Stimulated activated CD8-positive, alpha-beta memory T cell treated with anti-CD3 and anti-CD28 coated beads, Interleukin-15, amount 100 ng/mL, for 24 hours (primary cell): ENCODE results near the gene LPGAT1.
"Not testable (repeated sequence)": the region's sequence is repeated elsewhere in the genome, so short reads cannot be mapped to it uniquely, and the experiment has no call there.

Experiments
- DNase-seq: peaks from one replicate; pipeline ENCODE4 v3.0.0-alpha.2; 2020; ENCODE audit warnings: low read depth

Gene LPGAT1

DNA sequence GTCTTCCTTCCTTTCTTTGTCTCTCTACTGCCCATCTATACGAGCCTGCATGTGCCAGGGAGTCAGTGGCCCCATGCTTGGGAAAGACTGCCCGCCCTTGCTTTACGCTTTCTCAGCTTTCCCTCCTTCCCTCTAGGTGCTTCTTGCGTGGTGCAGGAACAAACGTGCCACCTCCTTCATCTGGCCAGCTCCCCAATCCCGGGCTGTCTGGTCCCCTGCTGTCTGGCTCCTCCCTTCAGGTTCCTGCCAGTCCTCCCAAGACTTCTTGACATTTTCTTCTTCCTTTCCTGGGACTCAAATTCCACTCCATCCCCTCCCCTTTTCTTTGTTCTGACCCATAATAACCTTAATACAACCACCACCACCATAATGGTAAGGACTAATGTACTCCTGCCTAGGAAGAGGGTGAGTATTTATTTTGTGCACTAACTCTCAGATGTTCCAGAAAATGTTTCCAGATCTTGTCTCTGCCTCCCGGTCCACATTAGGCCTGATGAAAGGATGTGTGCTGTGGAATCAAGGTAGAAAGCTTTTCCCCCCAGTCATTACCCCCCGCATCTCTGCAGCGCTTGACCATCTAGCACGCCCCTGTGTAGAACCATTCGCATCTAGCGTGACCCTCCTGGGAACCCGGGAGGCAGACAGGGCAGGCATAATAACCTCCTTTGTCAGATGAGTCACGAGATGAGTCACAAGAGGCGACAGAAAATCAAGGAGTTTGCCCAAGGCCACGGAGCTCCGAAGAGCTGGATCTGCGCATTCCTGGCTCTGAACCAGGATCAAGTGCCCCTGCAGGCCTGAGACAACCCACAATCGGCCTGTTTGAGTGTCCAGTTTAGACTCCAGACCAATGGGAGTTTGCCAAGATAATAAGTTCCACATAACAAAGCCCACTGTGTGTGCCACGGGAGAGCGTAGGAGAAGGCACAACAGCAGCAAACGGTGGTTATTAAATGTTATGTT lies 95.1 kb downstream of the LPGAT1 start:
- DNase-seq, result no peak

GRCh38 chr1:211734791-211735190 lies 95.8 kb downstream of the LPGAT1 start:
- DNase-seq, result no peak

- no peak for DNase-seq
Observed at GRCh38 chr1:211734359-211734758, 96.2 kb downstream of the LPGAT1 start.

DNA sequence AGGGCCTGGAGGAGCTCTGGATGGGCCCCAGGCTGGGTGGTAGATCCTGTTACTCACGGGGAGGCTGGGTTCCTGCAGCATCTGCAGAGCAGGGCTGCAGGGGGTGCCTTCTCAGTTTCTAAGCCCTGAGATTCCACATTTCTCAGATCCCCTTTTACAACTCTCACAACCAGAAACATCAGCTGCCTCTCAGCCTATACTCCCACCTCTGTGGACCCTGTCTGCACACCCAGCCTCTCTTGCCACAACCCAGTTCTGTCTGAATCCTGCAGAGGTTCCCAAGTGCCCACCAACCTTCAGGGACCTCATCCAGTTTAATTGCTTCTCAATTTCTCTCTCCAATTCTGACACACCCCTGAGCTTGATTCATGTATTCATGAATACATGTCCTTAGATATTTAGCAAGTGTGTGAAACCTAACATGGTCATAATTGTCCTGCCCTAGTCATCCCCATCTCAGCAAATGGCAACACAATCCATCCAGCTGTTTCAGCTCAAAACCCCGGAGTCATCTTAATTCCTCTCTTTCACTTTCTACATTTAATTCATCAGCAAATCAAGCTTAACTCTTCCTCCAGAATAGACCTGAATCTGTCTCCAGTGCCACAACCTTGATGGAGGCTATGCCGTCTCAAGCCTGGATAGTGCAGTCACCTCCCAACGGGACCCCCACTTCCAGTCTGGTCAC lies 98.1 kb downstream of the LPGAT1 start:
- no peak for DNase-seq

DNA sequence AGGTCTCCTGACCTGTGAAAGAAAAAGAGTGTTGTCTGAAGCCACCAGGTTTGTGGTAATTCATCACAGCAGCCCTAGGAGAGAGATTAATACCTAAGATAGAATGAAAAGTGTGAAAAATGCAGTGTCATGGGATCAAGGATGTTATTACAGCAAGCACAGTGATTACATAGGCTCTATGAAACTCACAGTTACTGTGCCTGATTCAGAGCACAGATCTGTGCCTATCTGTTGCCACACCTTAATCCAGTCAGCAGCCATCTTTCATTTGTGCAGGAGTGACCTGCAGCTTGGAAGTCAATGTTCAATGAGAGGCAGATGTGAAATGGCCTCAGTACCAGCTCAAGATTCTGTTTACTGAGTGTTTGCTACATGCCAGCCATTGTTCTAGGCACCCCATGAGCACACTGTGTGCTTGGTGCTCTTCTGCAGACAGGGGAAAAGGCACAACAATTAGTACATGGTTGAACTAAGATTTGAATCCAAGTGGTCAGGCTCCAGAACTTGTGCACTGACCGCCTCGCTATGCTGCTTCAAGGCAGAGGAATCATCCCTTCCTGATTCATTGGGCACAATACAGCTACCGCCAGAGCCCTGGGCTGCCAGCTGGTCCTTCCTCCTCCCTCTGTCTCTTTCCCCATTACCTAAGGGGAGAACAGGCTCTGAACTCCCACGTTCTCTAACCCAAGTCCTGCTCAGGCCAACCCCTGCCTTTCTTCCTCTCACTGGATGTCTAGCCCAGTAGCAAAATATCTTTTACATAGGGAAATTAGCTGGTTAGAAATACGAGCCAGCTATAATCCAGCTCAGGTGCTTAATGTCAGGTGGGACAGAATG lies 98.9 kb downstream of the LPGAT1 start:
- DNase-seq, result no peak

GRCh38 chr1:211730347-211730746 lies 100.2 kb downstream of the LPGAT1 start:
- no peak for DNase-seq

DNA sequence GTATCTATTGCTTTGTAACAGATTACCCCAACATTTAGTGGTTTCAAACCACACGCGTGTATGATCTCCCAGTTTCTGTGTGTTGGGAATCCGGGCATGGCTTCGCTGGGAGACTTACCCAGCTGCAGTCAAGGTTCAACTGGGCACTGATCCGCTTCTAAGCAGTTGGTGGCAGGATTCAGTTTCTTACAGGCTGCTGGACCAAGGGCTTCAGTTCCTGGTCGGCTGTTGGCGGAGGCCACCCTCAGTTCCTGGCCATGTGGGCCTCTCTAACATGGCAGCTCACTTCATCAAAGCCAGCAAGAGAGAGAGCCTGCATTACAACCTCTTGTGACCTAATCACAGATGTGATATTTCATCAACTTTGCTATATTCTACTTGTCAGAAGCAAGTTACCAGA lies 101.3 kb downstream of the LPGAT1 start:
- no peak for DNase-seq

GRCh38 chr1:211726467-211726995 lies 104.0 kb downstream of the LPGAT1 start:
- no peak for DNase-seq

- no peak for DNase-seq
Observed at GRCh38 chr1:211724687-211725196, 105.8 kb downstream of the LPGAT1 start.

DNA sequence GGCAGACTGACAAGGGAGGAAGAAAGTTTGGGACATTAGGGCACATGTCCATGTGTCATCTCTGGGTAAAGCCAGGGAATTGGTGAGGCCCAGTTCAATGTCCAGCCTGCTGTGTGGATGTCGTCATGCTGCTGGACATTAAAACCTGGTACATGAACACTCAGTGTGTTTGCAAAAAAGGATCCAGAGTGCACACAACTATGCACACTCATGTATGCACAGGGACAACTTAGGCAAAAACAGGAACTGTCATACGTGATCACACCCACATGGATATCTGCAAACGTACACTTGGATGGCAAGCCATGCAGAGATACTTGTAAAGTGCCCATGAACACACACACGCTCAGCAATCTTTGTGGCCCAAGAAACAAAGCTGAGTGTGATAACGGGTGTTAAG lies 107.3 kb downstream of the LPGAT1 start:
- DNase-seq, result no peak

- DNase-seq, result no peak
Observed at GRCh38 chr1:211722277-211723175, 108.0 kb downstream of the LPGAT1 start.

DNA sequence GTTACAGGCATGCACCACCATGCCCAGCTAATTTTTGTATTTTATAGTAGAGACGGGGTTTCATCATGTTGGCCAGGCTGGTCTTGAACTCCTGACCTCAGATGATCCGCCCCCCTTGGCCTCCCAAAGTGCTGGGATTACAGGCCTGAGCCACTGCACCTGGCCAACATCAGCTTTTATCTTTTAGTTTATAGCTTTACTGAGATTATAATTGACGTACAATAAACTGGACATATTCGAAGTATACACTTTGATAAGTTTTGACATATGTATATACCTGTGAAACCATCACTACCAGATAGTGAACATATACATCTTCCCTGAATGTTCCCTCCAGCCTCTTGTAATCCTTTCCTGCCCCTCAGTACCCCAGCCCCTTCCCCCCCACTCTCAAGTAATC lies 114.0 kb downstream of the LPGAT1 start:
- DNase-seq, result not testable (repeated sequence)

DNA sequence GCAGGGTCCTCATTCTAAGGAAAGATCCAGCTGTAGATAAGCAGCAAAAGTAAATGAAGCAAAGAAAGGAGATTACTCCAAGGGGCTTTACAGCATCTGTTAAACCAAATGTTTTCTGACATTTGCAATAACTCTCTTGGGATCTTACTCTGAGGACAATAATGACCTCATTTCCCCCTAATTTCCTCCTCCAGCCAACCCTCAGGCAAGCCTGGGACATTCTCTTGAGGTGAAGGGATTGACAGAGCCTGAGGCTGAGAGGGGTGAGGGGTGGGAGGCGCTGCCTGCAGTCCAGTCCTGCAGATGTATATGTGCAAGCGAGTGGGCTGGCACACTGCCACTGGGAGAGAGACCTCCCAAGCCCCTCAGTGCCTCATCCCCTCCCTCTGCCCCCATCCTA lies 114.6 kb downstream of the LPGAT1 start:
- no peak for DNase-seq

DNA sequence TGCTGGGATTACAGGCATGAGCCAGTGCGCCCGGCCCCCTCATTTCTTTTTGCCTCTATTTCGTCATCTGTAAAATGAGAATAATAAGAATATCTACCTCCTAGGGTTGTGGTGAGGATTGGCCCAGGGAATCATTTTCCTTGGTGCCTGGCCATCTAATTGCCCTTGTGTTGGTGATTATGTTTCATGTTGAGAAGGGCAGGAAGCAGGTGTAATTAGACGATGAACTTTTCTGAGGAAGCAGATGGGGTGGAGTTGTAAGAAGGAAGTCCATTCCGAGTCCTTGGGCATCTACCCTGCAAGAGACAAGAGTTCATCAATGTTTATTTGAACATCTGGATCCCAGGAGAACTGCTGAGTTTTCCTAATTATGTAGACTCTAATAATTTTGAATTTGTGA lies 116.4 kb downstream of the LPGAT1 start:
- DNase-seq, result no peak

DNA sequence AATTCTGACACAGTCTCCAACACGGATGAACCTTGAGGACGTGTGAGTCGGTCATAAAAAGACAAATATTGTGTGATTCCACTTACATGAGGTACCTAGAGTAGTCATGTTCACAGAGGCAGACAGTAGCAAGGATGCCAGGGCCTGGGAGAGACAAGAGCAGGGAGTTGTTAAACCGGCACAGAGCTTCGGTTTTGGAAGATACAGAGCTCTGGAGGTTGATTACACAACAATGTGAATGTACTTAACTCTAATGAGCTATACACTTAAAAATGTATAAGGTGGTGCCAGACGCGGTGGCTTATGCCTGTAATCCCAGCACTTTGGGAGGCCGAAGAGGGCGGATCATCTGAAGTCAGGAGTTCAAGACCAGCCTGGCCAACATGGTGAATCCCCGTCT lies 117.3 kb downstream of the LPGAT1 start:
- DNase-seq, result no peak

DNA sequence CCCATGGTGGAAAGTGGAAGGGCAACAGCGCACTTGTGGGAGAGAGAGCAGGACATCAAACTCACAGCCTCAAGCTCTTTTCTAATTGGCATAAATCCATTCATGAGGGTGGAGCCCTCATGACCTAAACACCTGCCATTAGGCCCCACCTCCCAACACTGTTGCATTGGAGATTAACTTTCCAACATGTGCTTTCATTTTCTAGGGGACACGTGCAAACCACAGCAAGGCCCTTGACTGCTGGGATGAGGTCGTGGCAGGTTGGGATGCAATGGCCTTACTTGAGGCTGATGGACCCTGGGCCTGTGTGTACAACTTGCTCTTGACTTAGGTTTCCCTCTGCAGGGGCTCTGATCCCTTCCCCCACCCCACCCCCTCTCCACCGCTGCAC lies 119.3 kb downstream of the LPGAT1 start:
- DNase-seq, result no peak

DNA sequence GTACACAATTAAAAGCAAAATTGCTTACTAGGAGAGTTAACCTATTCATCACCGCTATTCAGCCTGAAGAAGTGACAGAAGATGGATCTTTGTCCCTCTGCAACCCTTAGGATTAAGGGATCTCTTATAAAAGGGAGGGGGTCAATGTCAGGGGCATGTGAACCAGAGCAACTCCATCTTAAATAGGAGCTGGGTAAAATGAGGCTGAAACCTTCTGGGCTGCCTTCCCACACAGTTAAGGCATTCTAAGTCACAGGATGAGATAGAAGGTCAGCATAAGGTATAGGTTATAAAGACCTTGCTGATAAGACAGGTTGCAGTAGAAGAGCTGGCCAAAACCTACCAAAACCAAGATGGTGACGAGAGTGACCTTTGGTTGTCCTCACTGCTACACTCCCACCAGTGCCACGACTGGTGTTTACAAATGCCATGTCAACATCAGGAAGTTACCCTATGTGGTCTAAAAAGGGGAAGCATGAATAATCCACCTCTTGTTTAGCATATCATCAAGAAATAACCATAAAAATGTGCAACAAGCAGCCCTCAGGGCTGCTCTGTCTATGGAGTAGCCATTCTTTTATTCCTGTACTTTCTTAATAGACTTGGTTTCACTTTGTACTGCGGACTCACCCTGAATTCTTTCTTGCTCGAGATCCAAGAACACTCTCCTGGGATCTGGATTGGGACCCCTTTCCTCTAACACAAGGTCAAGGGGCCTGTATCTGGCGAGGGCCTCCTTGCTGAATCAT lies 119.8 kb downstream of the LPGAT1 start:
- no peak for DNase-seq

DNA sequence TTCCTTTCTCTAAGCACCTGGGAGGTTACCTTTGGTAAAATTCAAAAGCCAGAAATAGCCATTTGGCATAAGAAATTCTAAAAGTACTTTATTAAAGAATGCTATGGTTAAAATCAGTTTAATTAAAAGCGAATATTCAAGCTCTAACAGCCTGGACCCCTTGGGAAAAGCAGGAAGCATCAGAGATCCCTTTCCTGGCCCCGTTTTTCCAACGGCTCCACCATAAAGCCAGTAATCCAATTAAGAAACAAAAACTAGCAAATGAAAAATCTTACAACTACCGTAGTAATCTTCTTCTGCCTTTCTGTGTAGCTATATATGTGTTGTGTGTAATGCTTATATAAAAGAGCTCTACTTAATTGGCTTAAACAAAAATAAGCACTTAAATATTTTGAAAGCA lies 121.6 kb downstream of the LPGAT1 start:
- no peak for DNase-seq

- no peak for DNase-seq
Observed at GRCh38 chr1:211708006-211708405, 122.6 kb downstream of the LPGAT1 start.

DNA sequence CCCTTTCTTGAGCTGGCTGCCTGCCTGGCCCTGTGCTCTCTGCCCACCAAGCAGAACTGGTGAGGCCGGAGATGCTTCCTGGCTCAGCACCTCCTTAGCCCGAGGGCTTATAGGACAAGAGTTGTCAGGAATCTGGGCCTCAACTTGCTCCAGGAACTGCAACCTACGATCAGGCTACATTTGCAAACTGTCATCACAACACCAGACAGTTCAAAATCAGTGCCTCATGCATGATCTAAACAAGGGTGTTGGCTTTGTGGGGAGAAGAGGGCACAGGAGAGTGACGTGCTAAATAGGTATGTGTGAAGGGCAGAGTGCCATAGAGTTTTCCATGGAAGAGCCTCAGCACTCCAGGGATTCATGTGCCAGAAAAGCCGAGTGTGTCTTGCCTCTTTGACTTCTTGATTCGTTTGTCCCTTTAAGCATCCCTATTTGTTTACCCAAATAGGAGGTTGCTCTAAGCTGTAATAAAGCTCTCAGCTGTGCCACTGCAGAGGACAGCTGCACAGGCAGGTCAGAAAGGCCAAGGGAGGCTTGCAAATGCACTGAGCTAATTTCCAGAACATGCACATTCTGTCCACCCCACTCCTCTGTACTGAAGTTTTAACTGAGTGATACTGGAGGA lies 125.0 kb downstream of the LPGAT1 start:
- DNase-seq, result no peak
